GM19463 (cell line): ENCODE results near the gene ITGAE.
"Not testable (repeated sequence)": the region's sequence is repeated elsewhere in the genome, so short reads cannot be mapped to it uniquely, and the experiment has no call there.

Experiments used
- ATAC-seq: cut with Tn5 transposase; IDR thresholded peaks from one replicate; pipeline ENCODE4 v1.9.1; 2021; ENCODE audit warnings: mild to moderate bottlenecking, moderate library complexity; ENCODE audit not compliant: unreplicated experiment

Gene ITGAE

GRCh38 chr17:3796110-3796821, 4.7 kb downstream of the ITGAE start:
- ATAC-seq, result peak; percentile 83

DNA sequence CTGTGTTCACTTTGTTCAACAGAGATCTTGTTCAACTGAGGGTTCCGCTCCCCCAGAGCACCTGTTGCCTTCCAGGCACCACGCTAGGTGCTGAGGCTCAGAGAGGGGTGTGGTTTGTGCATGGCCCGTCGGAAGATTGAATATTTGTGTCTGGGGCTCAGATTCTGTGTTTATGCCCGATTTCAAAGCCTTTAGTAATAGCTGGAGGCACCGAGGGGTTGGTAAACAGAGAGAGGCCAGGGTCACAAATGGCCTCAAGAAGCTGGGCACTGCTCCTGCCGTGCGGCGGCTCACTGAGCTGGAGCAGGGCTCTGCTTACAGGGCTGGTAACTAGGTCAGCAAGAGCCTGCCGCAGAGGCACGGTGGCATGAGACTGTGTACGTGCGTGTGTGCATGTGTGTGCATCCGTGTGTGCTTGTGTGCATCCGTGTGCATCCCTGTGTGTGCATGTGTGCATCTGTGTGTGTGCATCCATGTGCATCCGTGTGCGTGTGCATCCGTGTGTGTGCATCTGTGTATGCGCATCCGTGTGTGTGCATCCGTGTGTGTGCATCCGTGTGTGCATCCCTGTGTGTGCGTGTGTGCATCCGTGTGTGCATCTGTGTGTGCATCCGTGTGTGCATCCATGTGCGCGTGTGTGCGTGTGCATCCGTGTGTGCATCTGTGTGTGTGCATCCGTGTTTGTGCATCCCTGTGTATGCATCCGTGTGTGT, 5.4 kb downstream of the ITGAE start:
- ATAC-seq, result no peak

DNA sequence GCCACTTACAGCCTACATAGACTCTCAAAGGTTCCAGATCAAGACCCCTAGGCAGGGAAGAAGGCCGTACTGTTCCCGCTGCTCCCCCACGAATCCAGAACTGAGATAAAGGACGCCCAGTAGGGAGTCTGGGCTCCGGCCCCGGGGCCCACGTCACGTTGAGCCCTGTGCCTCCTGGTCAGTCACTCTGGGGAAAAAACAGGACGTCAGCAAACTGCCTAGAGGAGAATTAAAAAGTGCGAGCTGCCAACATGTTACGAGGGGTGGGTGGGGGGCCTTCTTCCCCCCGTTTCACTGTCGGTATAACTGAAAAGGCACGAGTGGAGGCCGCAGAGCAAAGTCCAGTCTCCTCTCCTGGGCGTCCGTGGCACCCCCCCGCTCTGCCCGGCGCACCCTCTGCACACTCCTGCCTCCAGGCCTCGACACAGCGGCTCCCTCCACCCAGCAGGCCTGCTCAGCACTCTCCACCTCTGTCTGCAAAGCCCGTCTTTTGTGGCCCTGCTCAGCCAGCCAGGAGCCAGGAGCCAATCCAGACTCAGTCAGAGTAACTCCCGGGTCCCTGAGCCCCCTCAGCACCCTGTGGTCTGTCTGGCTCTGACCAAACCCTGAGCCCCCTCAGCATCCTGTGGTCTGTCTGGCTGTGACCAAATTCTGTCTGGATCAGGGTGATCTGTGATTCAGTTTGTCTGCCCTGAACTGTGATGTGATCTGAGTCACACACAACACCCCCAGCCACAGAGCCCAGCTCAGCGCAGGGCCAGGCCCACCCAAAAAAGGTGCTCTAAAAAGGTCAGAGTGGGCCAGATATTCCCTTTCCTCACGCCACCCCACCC, 6.2 kb downstream of the ITGAE start:
- ATAC-seq, result no peak

- ATAC-seq, result not testable (repeated sequence)
These were observed 6.8 kb downstream of the ITGAE start for GRCh38 chr17:3794152-3794551.

- not testable (repeated sequence) for ATAC-seq
These were observed 7.7 kb downstream of the ITGAE start for GRCh38 chr17:3793258-3793657.

- ATAC-seq, result no peak
These were observed 8.5 kb downstream of the ITGAE start for GRCh38 chr17:3792481-3792880.

- no peak for ATAC-seq
These were observed 12.8 kb downstream of the ITGAE start for GRCh38 chr17:3788200-3788599.

DNA sequence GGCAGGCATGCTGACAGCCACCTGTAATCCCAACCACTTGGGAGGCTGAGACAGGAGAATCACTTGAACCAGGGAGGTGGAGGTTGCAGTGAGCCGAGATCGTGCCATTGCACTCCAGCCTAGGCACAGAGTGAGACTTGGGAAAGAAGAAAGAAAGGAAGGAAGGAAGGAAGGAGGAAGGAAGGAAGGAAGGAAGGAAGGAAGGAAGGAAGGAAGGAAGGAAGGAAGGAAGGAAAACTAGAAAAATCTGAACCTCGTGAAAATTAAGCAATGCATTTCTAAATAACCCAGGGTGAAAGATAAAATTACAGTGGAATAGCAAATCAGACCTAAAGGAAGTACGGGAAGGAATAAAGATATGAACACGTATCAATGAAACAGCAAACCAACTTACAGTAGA, 15.7 kb downstream of the ITGAE start:
- not testable (repeated sequence) for ATAC-seq

- ATAC-seq, result no peak
These were observed 18.2 kb downstream of the ITGAE start for GRCh38 chr17:3782751-3783150.

- no peak for ATAC-seq
These were observed 20.0 kb downstream of the ITGAE start for GRCh38 chr17:3780986-3781385.

- ATAC-seq, result no peak
These were observed 23.4 kb downstream of the ITGAE start for GRCh38 chr17:3777366-3778120.

DNA sequence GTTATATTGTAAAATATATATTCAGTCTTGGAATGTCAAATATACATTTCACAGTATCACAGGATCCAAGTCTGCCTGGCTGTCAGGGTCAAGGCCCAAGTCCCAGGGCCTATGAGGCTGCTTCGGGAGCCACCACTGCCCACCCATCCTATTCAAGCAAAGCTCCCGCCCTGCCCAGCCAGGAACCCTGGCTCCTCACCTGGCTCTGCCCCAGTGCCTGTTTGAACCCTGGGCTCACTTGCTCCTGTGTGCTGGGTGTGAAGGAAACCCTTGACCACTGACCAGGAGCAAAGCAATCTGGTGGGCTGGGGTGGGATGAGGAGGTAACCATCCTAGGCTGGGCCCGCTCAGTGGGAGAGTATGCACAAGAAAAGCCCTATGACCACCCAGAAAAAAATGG, 27.0 kb downstream of the ITGAE start:
- ATAC-seq, result no peak

GRCh38 chr17:3773511-3773910, 27.5 kb downstream of the ITGAE start:
- no peak for ATAC-seq

DNA sequence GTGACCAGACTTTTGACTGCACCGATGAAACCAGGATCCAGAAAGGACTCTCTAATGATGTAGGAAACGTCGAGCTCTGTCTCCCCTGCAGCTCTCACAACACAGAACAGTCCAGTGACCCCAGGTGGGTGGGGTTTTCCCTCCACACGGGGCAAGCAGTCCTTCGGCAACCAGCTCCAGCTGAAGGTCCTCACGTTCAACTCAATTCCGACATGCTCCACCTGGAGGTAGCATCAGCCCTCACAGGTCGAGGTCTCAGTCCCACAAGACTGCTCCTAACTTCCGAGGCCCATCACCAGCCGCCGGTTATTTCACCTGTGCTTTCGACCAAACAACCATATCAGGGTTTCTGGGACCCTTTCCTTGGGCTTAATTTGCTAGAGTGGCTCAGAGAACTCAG, 28.2 kb downstream of the ITGAE start:
- ATAC-seq, result no peak

- no peak for ATAC-seq
These were observed 29.8 kb downstream of the ITGAE start for GRCh38 chr17:3771140-3771539.

GRCh38 chr17:3770466-3770865, 30.5 kb downstream of the ITGAE start:
- no peak for ATAC-seq

DNA sequence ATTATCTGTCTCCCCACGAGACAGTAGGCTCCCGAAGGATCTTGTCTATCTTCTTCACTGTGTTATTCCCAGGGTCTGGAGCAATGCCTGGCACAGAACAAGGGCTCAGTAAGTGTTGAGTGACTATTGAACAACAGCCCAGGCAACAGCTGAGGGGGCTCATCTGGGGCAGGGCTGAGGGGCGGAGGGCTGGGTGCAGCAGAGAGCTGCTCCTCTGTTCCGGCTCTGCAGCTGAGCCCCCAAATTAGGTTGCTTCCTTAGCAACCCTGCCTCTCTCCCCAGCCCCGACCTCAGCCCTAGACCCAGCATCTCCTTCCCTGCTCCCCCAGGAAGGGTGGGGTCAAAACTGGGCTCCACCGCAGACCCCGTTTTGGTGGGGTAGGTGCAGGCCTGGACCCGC, 32.2 kb downstream of the ITGAE start:
- ATAC-seq, result no peak

DNA sequence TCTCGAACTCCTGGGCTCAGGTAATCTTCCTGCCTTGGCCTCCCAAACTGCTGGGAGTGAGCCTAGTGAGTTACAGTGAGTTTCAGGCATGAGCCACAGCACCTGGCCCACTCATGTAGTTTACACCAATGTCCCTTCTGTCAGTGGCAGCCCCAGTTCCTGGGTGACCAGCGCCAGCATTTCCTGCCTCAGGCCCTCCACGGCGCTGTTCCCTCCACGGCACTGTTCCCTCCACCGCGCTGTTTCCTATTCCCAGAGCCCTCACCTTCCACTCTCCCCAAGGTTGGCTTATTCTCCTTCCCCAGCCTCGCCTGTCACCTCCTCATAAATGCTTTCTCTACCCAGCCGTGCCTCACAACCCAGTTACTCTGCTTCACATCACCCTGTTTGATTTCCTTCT, 32.6 kb downstream of the ITGAE start:
- no peak for ATAC-seq

DNA sequence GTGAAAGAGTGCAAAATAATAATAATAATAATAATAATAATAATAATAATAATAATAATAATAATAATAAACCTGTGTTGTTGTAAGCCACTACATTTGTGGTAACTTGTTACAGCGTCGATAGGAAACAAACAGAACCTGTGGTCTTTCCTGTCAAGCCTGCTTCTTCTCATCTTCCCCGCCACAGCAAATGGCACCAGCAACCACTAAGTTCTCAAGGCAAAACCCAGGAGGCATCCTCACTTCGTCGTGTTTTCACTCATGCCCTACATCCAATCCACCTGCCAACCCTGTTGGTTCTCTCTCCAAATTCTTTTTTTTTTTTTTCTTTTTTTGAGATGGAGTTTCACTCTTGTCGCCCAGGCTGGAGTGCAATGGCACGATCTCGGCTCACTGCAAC, 34.2 kb downstream of the ITGAE start:
- ATAC-seq, result no peak

- no peak for ATAC-seq
These were observed 35.0 kb downstream of the ITGAE start for GRCh38 chr17:3765981-3766380.

DNA sequence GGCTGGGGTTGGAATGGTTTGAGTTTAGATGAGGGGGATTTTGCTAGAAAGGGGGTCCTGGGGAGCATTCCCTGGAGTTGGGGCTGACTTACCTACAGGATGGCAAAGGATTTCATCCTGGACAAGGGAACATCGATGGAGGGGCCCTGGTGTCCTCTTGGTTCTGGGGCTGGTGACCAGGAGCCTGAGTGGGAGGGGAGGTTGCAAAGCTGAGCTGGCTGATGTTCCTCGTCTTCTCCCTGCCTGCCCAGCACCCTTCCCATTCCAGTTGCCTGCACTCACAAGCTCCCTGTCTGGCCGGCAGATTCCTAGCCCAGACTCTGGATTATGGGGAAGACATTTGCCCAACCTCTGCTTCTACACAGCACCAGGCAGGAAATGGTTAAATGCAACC, 37.2 kb downstream of the ITGAE start:
- ATAC-seq, result no peak
